Testis (tissue), 2 donors: ENCODE measurements around the gene DHFR.

ENCODE experiments used
- POLR2A ChIP-seq: fragments of 450-650 bp; IDR thresholded peaks from one replicate; pipeline ENCODE4 v1.6.1; 2017; ENCODE audit warnings: antibody characterized with exemption, mild to moderate bottlenecking, moderate library complexity
- TF ChIP-seq, protein P1 (sequence below), 3 experiments: fragments of 450-650 bp in 2 of 3; fragments of 200-600 bp in 1 of 3; sonication (generic) in 1 of 3; IDR thresholded peaks; one replicate each; pipeline ENCODE4 v1.5.1; 2016 to 2019; ENCODE audit warnings: antibody characterized with exemption in 3 of 3, mild to moderate bottlenecking in 2 of 3, moderate library complexity in 1 of 3

DNA sequence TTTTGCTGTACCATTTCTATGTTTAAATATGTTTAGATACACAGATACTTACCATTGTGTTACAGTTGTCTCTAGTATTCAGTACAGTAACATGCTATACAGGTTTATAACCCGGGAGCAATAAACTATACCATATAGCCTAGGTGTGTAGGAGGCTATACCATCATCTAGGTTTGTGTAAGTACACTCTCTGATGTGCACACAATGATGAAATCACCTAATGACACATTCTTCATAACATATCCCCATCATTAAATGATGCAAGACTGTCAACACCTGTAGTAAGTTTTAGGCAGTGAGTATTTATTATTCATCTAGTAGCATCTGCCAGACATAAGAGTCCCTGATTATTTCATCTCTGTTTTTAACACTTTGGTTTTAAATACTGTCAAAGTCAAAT is 7.3 kb upstream of the DHFR start:
- TF ChIP-seq, protein P1, sequence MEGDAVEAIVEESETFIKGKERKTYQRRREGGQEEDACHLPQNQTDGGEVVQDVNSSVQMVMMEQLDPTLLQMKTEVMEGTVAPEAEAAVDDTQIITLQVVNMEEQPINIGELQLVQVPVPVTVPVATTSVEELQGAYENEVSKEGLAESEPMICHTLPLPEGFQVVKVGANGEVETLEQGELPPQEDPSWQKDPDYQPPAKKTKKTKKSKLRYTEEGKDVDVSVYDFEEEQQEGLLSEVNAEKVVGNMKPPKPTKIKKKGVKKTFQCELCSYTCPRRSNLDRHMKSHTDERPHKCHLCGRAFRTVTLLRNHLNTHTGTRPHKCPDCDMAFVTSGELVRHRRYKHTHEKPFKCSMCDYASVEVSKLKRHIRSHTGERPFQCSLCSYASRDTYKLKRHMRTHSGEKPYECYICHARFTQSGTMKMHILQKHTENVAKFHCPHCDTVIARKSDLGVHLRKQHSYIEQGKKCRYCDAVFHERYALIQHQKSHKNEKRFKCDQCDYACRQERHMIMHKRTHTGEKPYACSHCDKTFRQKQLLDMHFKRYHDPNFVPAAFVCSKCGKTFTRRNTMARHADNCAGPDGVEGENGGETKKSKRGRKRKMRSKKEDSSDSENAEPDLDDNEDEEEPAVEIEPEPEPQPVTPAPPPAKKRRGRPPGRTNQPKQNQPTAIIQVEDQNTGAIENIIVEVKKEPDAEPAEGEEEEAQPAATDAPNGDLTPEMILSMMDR (IDR thresholded peaks at IDR 0.05): no peak
- TF ChIP-seq POLR2A: no peak
